Measurements from ENCODE around the gene IL1RN. TPM values are rescaled to one million over a fixed set of nuclear protein-coding genes. Genes with fewer than 3 reads are reported as not detected.

IL1RN gene
- polyA plus RNA-seq, 10 donors = 0.18 to 3.4 (median 0.74) TPM

DNA sequence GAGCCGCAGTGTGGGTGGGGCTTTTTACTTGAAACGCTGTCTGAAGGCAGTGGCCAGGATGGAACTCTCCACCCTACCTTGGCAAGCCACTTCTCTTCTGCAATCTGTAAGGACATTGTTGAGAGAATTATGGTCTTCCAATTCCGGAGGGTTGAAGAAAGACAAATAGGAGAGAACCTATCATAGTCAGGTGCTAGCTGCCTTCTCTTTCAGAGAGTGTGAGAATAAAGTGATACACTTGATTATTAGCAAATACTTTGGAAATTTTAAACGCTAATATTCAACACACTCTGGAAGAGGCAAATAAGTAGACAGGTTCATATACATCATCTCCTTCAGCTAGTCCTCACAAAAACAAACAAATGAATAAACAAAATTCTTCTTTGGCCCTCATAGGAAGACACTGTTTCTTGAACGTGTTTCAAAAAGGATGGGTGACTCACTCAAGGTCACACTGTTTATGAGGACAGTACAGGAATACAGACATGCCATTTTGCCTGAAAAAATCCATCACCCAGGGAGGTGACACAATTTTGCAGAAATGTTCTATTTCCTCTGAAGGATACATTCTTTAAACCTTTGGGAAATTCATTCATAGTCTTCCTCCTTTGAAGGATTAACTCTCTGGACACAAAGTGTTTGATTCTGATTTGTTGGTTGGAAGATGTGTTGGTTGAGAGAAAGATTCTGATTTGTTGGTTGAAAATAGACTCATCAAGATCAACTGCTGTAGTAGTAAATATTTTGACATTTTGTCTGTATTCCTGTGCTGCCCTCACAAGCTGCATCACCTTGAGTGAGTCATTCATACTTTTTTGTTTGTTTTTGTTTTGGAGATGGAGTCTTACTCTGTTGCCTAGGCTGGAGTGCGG lies 2.2 kb upstream of the IL1RN start:
- DNase-seq = no peak

DNA sequence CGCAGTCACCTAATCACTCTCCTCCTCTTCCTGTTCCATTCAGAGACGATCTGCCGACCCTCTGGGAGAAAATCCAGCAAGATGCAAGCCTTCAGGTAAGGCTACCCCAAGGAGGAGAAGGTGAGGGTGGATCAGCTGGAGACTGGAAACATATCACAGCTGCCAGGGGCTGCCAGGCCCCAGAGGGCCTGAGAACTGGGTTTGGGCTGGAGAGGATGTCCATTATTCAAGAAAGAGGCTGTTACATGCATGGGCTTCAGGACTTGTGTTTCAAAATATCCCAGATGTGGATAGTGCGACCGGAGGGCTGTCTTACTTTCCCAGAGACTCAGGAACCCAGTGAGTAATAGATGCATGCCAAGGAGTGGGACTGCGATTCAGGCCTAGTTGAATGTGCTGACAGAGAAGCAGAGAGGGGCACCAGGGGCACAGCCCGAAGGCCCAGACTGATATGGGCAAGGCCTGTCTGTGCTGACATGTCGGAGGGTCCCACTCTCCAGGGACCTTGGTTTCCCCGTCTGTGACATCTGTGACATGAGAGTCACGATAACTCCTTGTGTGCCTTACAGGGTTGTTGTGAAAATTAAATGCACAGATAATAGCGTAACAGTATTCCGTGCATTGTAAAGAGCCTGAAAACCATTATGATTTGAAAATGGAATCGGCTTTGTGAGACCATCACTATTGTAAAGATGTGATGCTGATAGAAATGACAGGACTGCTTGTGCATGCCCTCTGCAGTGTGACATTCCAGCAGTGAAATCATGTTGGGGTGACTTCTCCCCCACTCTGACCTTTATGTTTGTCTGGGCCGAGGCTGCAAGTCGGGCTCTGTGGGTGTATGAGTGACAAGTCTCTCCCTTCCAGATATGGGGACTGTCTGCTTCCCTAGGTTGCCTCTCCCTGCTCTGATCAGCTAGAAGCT lies 510 bp downstream of the IL1RN start:
- no peak for DNase-seq

DNA sequence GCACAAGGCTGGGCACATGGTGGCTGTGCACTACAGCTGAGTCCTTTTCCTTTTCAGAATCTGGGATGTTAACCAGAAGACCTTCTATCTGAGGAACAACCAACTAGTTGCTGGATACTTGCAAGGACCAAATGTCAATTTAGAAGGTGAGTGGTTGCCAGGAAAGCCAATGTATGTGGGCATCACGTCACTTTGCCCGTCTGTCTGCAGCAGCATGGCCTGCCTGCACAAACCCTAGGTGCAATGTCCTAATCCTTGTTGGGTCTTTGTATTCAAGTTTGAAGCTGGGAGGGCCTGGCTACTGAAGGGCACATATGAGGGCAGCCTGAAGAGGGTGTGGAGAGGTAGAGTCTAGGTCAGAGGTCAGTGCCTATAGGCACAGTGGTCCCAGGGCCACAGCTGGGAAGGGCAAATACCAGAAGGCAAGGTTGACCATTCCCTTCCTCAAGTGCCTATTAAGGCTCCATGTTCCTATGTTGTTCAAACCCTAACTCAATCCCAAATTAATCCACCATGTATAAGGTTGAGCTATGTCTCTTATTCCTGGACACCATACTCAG lies 2.2 kb downstream of the IL1RN start:
- DNase-seq = no peak

DNA sequence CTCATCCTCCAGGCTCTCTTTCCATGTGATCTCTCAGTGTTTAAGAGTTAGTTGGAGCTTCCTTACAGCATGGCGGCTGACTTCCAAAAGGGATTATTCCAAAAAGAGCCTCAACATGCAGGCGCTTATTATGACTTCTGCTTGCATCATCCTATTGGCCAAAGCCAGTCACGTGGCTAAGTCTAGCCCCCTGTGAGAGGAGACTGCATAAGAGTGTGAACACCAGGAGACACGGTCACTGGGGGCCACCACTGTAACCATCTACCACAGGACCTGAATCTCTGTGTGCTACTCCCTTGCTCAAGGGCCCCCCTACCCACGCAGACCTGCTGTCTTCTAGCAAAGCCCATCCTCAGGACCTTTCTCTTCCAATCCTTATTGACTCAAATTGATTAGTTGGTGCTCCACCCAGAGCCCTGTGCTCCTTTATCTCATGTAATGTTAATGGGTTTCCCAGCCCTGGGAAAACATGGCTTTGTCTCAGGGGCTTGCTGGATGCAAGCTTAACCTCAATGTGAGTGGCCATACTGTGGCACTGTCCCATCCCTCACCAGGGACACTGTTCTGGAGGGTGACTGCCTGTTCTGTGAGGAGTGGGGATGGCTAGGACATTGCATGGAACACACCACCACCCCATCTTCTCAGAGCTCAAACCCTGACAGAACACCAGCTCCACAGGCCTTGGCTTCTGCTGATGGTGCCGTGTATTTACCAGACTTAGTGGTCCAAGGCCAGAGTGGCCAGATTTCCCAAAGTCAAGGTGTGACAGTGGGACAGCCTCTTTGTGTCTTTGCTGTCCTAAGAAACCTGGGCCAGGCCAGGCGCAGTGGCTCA lies 4.2 kb downstream of the IL1RN start:
- no peak for DNase-seq

DNA sequence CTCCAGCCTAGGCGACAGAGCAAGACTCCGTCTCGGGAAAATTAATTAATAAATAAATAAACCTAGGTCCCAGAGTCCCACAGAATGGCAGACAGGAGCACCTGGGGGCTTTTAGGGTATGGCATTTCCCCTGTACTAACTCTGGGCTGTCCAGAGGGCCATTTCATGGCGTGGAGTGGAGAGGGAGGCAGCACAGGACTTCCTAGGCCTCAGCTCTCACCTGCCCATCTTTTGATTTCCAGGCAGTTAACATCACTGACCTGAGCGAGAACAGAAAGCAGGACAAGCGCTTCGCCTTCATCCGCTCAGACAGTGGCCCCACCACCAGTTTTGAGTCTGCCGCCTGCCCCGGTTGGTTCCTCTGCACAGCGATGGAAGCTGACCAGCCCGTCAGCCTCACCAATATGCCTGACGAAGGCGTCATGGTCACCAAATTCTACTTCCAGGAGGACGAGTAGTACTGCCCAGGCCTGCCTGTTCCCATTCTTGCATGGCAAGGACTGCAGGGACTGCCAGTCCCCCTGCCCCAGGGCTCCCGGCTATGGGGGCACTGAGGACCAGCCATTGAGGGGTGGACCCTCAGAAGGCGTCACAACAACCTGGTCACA lies 5.1 kb downstream of the IL1RN start:
- DNase-seq = no peak

DNA sequence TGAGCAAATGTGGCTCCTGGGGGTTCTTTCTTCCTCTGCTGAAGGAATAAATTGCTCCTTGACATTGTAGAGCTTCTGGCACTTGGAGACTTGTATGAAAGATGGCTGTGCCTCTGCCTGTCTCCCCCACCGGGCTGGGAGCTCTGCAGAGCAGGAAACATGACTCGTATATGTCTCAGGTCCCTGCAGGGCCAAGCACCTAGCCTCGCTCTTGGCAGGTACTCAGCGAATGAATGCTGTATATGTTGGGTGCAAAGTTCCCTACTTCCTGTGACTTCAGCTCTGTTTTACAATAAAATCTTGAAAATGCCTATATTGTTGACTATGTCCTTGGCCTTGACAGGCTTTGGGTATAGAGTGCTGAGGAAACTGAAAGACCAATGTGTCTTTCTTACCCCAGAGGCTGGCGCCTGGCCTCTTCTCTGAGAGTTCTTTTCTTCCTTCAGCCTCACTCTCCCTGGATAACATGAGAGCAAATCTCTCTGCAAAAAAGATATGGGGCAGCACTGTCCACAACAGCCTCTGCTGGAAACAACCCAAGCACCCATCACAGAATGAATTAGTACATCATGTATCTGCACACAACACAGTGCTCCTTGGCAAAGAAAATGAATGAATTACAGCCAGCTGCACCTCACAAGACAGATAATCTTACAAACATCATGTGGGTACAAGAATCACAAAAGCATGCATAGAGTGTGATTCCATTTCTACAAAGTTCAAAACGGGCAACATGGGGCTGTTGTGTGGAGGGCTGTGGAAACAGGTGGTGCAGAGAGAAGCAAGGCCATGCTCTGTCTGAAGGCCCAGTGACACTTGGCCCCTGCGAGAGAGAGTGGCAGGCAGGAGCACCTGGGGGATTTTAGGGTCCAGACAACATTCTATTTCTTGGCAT lies 6.6 kb downstream of the IL1RN start:
- DNase-seq = no peak

DNA sequence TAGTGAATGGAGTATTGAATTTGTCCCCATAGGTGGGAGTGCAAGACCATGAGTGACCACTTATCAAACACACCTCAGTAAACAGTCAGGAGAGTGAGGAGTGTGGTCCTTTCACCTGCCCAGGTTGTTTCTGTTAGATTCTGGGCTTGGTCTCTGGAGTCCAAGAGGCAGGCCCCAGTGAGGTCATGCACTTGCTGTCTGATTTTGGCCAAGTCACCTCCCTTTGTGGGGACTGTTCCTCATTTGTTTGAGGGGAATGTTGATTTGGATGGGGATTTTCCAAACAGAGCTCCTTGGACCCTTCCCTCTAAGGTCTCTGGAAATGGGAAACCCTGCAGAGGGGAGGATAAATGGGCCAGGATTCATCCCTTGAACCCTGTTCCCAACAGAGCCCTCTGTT lies 7.3 kb downstream of the IL1RN start:
- DNase-seq = no peak

DNA sequence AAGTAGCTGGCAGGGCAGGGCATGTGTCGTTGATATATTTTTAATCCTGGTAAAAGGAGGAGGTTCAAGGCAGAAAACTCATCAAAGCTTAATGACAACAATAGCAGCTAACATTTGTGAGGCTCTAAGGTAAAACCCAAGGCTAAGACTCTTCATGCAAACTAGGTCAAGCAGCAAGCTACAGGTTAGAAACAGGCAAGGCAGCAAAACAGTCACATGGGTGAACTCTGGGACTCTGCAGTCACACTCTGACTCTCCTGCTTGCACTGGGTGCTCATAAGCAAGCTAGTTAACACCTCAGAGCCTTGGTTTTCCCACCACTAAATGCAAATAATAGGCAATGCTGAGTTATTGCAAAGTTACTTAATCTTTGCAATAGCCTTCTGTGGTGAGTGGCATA lies 7.9 kb downstream of the IL1RN start:
- no peak for DNase-seq

DNA sequence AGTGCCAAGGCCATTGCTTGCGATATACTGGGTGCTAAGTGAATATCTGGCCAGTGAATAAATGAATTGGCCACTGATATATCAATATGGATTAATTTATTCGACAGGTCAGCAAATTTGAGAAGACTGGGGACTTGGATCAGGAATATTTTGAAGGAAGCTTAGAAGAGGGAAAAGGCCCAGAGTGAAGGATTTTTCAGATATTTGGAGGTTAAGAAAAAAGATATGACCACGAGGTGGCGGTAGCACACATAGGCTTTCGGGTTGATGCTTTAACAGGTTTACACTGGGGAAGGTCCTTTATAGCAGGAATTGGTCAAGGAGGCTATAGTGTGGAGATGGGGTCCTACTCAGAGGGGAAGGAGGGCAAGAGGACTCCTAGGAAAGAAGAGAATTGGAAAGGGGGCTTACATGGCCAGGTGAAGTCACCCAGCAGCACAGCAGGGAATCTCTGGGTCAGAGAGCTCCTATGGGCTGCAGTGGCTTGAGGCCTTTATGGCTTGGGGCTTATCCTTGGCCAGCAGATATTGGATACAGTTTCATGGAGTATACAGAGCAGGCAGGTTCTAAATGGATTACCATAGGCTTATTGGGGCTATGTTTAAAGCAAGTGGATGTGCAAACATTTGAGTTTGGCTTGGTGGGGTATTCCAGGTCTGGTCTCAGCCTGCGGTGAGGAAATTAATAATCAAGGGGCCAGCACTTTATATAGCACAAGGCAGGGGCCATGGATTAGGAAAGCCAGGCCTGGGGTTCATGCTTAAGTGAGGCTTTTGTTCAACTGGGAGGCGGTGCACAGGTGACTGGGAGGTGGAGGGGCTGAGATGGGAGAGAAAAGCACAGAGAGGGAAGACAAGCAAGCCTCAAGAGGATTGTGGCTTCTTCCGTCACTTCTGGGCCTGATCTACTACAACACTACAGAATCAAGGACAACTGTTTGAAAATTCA lies 9.7 kb downstream of the IL1RN start:
- DNase-seq = peak in 1 of 3 donors; percentile 48

DNA sequence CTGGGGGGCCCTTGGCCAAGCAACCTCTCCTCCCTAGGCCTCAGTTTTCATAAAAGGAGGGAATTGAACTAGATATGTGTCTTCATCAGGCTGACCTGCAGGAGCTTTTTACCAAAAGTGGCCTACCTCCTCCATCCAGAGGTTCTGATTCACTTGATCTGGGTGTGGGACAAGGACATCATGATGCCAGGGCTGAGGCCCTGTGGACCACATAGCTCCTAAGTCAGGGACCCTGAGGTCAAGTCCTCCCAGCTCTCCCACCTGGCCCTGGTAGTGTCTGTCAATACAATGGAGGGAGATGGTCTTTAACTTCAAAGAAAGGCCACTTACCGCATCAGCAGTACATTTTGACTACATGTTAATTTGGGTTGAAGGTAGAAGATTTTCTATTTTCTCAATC lies 10.4 kb downstream of the IL1RN start:
- no peak for DNase-seq

DNA sequence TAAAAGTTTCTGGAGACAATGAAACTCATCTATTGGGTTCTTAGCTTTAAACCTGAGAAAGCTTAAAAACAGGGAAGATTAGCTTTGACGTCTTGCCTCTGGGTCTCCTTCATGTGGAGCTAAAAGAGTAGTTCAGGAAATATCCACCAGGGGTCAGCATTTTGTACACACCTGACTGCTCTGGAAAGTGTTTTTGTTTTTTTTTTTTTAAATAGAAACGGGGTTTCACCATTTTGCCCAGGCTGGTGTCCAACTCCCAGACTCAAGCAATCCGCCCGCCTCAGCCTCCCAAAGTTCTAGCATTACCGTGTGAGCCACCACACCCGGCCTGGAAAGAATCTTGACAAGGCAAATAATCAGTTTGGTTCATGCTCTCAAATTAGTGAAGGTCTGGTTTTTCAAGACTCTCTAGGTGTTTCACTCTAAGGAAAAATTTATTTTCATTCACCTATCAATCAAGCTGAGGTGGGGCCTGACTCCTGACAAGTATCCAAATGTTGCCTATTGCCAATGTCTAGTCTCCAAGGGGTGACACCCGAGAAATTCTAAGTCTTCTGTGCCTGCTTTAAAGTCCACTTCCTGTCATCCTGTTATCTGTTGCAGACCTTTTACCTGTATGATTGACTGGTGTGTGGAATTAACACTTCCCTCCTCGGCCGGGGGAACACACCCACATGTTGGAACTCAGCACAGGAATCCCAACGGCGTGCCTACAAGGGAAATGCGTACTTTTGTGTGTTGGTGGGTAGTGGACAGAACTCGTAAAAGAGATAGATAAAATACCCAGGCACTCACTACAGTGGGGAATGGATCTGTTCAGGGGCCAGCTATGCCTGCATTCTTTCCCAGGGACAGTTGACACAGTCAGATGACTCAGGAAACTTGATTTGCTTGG lies 11.3 kb downstream of the IL1RN start:
- peak; percentile 52 to 72 (median 68) for DNase-seq

DNA sequence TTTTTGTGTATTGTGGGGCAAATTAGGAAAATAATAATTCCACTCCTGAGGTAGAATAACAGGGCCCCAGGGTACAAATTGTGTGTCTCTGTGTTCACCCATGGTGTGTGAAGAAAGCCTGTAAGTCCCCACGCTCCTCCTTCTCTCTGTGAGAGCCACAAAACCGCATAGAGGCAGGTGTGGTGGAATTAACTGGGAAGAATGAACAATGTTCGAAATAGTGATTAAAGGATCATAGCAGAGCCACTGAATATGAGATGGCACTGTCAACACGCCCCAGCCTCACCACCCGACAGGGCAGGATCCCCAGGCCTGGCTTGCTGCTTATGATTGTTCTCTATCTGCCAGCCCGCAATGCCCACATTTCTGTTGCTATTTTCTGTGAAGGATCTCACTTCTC lies 14.1 kb downstream of the IL1RN start:
- DNase-seq = no peak

DNA sequence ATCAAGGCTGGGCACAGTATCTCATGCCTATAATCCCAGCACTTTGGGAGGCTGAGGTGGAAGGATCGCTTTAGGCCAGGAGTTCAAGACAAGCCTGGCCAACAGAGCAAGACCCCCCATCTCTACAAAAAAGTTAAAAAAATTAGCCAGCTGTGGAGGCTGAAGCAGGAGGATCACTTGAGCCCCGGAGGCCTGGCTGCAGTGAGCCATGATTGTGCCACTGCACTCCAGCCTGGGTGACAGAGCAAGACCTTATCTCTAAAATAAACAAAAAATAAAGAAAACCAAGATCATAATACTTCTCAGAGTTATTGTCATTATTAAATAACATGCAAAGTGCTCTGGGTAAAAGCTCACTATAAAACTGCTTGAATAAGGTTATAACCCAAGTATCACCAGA lies 14.9 kb downstream of the IL1RN start:
- DNase-seq = no peak

DNA sequence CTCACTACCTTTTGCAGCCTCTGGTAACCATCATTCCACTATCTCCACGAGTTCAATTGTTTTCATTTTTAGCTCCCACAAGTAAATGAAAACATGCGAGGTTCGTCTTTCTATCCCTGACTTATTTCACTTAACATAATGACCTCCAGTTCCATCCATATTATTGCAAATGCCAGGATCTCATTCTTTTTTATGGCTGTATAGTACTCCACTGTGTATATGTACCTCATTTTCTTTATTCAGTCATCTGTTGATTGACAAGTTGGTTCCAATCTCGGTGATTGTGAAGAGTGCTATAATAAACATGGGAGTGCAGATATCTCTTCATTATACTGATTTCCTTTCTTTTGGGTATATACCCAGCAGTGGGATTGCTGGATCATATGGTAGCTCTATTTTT lies 16.9 kb downstream of the IL1RN start:
- no peak for DNase-seq

DNA sequence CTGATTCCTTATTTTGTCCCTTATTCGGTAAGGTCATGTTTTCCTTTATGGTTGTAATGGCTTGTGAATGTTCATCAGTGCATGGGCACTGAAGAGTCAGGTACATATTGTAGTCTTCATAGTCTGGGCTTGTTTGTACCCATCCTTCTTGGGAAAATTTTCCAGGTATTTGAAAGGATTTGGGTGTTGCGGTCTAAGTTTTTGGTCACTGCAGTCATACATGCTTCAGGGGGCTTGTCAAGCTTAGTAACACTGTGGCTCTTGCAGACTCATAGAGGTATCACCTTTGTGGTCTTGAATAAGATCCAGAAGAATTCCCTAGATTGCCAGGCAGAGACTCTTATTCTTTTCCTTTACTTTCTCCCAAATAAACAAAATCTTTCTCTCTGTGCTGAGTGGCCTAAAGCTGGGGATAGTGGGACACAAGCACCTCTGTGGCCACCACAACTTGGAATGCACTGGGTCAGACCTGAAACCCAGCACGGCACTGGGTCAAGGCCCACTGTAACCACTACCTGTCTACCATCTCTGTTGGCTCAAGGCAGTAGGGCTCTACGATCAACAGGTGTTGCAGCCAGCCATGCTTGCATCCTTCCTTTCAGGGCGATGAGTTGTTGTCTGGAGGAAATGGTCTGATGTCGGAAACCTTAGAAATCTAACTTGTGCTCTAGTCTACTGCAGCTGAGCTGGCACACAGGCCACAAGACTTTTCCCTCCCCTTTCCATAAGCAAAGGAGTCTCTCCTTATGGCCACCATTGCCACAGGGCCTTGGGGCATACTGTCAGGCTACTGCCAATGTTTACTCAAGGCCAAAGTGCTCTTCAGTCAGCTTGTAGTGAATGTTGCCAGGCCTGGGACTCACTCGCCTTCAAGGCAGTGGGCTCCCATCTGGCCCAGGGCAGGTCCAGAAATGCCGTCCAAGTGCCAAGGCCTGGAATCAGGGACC lies 21.5 kb downstream of the IL1RN start:
- DNase-seq = no peak

DNA sequence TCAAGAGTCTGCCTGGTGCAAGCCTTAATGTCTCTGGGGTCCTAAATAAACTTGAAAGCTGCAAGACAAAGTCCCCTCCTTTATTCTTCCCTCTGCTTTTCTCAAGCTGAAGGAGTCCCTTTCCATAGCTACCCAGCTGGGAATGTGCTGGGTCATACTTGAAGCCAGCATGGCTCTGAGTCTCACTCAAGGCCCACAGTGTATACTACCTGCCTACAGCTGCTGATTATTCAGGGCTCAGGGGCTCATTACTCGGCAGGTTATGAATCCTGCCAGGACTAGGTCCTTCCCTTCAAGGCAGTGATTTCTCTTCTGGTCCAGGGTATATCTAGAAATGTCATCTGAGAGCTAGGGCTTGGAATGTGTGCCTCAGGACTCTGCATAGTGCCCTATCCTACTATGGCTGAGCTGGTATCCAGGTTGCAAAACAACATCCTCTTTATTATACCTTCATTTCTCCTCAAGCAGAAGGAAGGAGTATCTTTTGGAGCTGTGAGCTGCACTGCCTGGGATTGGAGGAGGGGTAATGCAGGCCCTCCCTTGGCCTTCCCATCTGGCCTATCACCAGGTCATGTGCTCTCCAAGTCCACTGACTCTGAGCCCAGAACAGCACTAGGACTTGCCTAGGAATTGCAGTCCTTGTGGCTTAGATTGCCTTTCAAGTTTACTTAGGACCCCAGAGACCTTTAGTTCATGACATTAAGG lies 22.3 kb downstream of the IL1RN start:
- DNase-seq = no peak

Measured in muscle of back (tissue), 11 donors.